ENCODE data around the gene RCC2.

RCC2 gene

DNA sequence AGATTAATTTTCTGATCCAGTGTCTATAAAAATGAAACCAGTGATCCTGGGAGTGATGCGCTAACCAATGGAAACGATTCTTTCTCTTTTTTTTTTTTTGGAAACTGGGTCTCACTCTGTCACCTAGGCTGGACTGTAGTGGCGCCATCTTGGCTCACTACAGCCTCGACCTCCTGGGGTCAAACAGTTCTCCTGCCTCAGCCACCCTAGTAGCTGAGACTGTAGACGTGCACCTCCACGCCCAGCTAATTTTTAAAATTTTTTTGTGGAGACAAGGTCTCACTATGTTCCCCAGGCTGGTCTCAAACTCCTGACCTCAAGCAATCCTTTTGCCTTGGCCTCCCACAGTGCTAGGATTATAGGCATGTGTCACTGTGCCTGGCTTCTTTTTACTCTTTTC is 3.4 kb upstream of the RCC2 start:
- DNase-seq (ENCODE audit: low read depth), result no peak

DNA sequence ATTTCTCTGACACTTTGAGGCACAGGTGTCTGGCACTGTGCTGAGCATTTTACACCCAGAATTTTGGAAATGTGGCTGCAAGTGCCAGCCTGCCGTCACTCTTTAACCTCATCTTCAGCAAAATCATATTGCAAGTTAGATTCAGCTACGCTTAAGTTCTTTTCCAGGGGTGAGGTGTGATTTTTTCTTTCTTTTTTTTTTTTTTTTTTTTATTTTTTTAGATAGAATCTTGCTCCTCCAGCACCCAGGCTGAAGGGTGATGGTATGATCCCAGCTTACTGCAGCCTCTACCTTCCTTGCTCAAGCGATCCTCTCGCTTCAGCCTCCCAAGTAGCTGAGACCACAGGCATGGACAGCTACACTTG is 2.5 kb upstream of the RCC2 start:
- no peak for DNase-seq (ENCODE audit: low read depth)

DNA sequence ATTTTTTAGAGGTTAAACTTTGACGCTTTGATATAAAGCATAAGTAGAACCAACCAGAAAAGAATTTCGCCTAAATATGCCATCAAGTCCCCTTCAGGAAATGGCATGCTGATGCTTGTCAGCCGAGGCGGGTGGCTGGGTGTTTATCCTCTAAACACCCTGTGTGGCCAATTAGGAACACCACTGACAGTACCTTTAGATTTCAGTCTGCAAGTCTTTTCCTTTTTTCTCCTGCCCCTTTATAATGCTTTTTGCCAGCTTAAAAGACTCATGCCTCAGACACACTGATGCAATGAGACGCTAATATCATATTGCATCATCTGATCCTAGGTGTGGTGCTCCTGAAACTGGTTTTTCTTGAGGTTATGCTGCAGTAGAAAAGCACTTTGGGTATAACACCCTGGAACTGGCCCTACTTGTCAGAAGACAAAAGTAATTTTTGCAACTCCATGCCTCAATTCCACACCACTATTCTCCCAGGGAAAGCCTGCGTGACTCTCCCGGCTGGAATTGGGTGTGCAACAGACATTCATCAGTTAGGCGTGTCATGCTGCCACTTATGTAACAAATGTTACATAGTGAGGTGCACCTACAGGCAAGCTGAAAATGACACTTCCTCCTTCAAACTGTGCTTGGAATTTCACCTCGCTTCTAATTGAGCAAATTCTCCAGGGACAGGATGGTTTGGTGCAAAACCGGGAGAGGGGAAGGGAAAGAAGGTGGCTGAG is 2.0 kb upstream of the RCC2 start:
- DNase-seq (ENCODE audit: low read depth), result no peak

DNA sequence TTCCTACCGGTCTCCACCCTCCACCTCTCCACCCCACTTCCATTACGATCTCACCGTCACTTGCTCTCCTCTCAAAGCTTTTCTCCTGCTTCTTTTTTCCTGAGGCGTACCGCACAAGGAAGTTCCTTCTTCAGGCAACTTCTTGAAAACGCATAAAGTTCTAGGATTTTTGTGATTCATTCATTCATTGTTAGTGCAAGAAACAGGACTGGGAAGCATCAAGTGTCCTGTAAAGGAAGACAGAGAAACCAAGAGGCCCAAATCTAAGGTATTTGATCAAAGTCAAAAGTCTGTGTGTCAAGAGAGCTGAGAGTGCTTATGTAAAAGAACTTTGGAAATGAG is 1.3 kb upstream of the RCC2 start:
- DNase-seq (ENCODE audit: low read depth), result no peak

DNA sequence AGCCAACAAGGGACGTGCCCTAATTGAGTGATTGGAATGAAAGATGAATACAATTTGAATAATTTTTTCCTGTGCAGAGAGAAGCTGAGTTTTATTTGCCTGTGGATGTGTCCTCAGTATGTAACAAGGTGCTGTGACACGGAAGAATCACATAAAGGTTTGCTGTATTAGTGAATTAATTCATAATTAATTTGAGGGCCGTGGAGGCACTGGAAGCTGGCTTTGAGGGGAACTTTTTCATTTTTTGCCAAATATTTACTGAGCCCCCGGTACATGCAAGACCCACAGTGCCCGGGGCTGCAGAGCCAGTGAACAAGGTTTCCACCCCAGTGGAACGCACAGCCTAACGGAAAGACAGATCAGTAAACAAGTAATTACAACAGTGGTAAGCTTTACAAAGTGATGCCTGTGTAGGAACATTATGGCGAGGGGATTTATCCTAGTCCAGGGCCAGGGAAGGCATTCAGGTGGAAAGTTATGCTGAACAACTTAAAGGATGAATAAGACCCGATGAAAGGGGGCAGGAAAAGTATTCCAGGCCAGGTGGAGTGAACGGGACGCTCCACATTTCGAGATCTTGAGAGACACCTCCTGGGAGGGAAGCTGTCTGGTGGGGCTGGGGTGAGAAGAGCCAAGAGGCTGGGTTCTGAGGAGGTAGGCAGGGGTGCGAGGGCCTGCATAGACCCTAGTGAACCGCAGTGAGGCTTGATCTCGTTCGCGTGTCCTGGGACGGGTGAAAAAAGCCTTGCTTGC is 773 bp upstream of the RCC2 start:
- DNase-seq (ENCODE audit: low read depth), result no peak

DNA sequence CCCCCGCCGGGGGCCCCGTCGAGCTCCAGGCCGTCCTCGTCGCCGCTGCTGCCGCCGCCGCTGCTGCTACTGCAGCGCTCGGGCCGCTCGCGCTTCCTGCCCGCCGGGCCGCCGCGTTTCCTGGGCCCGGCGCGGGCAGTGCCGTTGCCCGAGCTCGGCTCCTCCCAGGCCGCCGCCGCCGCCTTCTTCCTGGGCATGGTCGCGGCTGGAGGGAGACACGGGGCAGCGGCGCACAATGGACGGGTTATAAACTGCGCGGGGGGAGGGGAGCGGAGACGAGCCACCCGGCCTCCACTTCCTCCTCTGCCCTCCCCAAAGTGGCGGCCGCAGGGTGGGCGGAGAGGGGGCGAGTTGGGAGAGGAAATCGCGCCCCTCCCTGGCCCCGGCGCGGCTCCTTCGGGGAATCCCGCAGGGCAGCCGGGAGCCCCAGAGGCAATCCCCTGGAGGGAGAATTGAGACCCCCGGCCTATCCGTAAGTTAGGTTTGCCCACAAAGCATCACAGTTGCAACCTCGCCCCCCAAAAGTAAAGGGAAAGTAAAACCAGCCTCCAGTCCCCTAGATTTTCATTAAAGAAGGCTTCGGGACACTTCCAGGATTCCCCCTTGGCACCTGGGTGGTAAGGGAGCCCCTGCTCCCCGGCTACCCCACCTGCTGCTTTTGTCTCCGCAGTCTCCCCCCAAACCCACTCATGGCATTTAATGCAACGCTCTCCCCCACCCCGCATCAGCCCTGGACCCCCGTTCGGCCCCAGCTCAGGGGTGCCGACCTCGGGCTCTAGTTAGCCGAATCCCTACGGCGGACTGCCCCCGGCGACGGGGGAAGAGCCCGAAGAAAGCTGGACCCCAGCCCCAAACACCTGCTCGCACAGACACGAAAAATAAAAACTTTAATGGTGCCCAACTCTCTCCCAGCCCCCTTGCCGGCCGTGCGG is 893 bp downstream of the RCC2 start:
- peak; percentile 68 for DNase-seq (ENCODE audit: low read depth)

DNA sequence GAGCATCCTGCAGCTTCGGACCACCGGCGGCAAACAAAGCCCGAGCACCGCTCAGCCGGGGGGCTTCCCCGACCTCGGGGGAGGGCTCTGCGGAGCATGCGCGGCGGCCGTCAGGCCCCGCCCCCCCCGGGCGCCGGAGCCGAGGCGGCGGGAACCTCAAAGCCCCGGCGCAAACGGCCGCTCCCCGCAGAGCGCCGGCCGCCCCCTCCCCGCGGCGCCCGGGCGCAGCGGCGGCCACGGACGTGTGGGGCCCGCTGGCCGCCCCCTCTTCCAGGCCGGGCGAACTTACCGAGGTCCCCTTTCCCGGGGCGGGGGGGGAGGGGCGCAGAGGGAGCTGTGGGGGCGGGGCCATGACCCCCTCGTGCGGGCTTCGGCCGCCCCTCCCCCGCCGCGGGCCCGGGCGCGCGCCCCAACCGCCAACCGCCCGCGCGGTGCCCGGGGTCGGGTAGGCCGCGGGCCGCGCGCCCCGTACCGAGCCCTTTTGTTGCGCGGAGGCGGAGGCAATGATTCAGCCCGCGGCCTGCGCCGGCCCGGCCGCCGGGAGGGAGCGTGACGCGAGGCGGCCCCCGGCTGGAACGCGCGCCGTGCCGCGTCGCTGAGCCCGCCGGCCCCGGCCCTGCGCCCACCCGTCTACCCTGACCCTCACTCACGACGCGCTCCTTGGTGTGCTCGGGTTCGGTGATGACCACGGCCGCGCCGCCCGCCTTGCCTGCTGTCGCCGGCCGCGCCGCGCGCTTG is 1.7 kb downstream of the RCC2 start:
- DNase-seq (ENCODE audit: low read depth), result peak; percentile 51

DNA sequence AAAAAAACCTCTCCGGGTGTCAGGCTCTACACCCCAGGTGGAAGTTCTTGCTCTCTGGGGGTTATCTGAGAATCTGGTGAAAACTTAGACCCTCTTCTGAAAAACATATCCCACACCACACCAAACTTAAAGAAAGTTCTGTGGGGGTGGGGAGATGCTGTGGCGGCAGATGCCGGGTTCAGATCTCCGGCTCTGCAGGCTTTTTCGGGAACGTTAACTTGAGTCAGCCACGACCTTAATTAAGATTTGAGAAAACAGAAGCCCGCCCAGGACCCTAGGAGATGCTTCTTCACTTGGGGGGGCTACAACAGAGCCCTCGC is 2.3 kb downstream of the RCC2 start:
- no peak for DNase-seq (ENCODE audit: low read depth)

DNA sequence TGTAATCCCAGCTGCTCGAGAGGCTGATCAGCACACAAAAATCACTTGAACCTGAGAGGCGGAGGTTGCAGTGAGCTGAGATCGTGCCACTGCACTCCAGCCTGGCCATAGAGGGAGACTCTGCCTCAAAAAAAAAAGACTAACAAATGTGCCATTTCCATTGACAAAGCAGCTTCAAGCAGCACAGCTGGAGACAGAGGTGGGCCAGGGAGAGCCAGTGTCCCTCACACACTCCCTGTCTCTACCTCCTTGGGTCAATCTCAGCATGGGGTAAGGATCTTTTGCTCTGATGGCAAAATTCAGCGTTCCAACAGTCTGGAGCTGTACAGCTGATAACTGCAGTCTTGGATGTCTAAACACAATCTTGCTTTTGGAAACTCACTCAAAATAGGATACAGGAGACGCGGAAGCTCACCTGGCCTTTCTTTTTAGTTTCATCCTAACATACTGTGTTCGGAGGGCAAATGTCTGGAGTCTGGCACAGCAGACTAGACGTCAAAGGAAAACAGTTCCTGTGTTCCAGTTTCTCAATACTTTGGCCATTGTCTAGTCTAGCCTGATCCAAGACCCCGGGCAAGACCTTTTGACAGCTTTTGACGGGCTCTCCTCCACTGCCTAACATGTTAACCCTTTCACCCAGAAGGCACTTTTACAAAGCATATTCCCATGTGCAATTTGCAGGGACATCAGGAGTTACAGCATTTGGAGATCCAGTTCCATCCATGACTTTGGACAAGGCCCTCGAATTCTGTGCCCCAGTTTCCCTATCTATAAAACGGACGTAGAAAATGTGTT is 2.9 kb downstream of the RCC2 start:
- DNase-seq (ENCODE audit: low read depth), result no peak

DNA sequence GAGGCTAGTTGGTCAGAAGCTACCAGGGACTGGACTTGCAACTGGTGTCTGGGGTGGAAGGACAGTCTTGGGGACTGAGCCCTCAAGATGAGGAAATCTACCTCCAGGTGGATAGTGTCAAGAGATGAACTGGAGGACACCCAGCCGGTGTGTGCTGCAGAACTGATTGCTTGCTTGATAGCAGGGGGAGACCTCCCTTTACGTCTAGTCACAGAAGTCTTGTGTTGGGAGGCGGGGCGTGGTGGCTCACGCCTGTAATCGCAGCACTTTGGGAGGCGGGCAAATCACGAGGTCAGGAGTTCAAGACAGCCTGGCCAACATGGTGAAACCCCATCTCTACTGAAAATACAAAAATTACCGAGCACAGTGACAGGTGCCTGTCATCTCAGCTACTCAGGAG is 4.9 kb downstream of the RCC2 start:
- DNase-seq (ENCODE audit: low read depth), result no peak

DNA sequence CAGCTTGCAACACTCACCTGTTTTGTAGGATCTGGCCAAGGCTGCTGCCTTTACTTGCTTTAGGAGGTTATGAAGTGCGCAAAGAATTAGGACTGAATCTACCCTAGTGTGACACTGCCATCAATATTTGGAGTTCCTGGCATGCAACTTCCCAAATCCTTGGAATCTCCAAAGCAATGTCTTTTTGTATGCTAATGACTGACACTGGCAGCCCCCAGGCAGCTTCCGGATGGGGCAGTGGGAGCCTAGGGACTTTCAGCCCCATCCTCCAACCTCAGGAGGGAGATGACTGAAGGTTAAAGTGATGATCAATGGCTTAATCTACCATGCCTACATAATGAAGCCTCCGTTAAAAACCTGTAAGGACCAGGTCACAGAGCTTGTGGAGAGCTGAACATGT is 5.5 kb downstream of the RCC2 start:
- DNase-seq (ENCODE audit: low read depth), result no peak

DNA sequence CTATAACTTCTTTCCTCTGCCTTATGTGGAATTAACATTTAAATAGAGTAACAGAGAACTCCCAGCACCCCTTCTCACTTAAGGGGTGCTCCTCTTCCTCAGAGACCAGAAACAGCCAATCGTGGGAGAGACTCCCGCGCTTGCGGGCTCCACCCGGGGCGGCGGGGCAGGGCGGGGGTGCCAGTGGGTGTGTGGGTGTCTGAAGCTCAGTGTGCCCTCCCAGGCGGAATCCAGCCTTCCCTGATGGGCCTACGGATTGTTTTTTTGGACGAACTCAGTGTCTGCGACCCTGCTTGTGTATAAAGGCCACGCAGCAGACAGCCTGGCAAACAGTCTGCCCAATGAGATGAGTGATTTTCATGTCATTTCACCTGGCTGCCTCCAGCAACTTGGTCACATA is 6.2 kb downstream of the RCC2 start:
- DNase-seq (ENCODE audit: low read depth), result no peak

DNA sequence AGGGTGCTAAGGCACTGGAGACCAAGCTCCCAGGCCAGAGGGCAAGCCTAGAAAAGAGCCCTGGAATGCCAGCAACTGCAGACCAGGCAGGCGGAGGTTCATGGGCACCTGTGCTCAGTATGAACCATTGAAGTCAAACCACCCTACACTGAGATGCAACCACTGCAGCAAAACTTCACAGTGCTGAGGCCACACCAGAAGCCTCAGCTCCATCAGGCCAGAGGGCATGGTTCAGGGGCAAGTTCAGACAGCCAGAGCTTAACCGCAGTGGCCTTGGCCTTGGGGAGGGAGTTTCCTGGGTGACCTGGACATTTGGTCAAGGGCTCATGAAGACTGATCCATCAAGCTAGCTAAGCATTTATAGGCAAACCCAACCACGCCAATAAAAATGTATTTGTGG is 7.1 kb downstream of the RCC2 start:
- DNase-seq (ENCODE audit: low read depth), result no peak

DNA sequence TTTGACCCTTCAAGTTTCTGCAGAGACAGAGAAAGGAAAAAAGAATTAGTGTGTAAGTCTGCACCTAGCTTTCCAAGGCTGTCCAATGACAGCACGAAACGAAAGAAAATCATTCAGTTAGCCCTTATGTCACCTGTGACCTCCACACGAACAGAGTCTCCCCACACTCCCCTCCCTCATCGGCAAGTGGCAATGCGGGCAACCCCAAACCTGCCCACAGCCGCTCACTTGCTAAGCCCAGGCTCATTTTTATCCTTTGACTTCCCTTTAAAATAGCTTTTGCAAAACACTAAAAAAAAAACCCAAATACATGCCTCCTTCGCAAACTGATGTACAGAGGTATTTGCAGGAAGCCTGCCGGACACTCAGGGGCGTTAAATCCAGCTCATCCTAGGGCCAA is 10.3 kb downstream of the RCC2 start:
- no peak for DNase-seq (ENCODE audit: low read depth)

DNA sequence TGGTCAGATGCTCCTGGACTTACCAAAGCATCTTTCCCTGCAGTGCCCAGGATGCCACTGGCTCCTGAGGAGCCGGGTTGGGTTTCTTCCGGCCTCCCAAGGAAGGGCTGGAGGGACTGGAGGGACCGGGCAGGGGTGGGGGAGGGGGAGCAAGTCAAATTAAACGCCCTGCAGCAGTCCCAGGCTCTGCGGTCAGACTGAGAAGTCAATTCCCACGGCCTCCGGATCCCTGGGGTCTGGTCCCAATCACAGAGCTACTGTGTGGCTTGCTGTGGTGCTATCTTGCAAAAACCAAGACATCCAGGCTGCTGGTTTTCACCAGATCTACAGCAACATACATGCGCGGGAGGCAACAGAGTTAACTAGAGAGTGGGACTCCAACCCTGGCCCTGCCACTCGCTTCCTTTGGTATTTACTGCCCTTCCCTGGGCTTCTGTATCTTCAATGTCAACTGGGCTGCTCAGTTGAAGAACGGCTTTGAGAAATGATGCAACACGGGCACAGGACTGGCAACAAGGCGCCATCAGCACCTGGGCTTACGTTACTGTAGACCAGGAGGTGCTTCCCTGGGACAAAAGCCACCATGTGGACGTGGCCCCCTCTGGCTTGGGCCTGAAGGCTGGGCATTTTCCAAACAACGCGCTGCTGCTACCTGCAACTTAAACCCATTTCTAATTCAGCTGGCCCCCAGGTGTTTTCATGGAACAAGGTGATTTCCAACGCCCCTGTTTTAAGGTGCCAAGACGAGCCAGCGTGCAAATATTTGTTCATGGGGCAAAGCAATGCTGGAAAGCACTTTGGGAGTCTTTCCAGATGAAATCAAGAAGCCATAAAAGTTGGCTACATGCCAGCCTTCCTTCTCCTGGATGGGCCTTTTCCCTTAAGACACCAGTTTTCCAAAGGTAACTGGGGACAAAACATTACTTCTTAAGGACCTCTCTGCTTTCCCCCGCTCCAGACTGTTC is 11.5 kb downstream of the RCC2 start:
- DNase-seq (ENCODE audit: low read depth), result no peak

DNA sequence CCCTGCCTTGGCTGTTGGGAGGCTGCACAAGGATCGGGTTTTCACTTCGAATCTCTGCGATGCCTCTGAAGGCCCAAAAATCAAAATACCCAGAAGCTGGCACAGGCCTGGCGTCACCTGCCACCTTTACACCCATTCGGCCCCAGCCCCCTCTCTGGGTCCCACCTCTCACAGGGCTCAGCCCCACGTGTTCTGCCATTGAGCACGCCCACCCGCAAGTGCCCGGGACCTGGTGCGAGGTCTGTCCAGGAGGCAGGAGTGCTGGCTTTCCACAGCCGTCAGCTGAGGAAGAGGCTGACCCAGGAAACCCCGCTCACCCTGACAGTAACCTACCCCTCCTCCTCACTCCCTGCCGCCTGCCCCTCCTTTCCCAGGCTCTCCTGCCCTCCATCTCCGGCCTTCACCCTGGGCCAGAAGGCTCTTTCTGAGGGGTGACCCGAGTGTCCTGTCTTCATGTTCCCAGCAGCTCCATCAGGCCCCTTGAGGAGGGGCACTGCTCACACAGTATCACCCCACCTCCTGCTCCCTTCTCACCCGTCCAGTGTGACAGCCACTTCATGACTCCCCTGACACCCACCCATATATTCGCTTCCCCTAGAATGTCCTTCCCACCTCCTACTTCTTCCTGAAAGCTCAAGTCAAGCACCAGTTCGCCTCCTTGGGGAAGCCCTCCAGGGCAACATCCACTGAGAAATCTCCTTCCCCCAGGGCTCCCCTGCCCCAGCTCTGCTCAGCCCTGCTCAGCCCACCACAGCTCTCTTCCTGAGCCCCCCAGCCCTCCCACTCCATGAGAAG is 13.5 kb downstream of the RCC2 start:
- no peak for DNase-seq (ENCODE audit: low read depth)

DNA sequence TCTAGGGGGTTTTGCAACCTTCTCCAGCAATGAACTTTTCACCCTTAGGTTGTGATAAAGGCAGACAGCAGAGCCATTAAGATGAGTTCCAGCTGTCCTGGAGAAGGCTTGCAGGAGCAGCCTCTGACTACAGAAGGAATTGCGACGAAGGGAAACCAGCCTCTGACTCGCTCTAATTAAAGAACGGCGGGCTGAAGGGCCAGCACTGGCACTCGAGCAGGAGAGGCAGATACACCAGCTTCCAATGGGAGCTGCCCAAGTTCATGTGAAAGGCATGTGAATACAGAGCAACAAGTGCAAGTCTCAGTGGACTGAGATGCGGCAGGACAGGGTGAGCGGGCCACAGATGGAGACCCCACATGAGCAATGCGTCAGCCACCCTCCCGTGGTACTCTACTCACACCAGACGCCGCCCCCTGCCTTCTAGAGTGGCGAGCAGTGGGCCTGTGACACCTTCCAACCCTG is 15.7 kb downstream of the RCC2 start:
- no peak for DNase-seq (ENCODE audit: low read depth)

DNA sequence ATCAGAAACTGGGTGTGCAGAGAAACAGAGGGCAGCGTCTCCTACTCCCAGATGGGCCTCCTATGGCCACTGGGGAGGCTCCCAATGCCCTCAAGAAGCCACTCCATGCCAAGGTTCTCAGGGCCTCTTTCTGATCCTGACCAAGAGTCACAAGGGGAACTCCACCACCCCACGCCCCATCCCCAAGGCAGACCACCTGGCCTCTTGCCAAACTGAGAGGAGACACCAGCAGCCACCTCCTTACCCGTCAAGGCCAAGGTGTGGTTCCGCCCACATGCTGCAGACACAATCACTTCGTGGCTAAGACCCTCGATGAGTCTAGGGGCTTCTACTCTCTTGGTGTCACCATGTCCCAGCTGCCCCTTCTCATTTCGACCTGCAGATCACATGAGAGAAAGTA is 17.0 kb downstream of the RCC2 start:
- no peak for DNase-seq (ENCODE audit: low read depth)

DNA sequence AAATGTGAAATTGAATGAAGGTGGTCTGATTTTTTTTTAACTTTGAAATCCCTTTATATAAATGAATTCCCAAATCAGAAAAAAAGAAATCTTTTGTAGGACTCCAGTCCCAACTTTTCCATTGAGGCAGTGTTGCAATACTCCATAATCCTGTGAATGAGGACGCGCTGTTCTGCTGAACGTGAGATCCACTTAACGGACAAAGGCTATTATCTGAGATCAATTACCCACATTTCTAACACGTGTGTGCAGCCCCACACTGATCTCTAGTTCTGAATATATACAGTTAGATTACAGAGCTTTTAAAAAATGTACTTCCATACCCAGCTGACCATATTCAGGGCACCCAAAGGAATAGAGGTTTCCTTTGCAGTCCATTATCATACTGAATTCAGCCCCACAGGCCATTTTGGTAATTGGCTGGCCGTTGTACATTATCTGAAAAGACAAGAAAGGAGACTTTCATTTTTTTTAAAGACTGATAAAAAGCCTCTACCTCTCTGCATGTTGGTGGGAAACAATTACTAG is 19.0 kb downstream of the RCC2 start:
- no peak for DNase-seq (ENCODE audit: low read depth)

Data from activated T-cell treated with anti-CD3 and anti-CD28 coated beads for 24 hours (primary cell).